ENCODE data around the gene SMYD3.

DNA sequence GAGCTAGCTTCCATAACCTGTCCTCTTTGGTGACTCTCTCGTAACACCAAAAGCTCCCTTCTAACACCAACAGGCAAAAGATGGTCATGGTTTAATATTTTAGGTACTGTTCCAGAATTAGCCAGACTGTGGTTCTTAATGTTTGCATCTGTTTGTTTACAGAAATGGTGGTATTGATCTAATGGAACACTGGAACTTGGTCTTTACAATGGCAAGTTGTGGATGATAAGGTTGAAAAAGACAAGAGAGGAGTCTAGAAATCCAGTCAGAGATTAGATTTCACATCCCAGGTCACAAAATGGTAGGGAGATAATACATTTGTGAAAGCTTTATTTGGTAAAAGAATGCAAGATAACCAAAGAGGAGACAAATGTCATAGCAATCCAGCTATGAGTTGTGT is 293.1 kb downstream of the SMYD3 start:
- TF ChIP-seq YY1 (IDR thresholded peaks at IDR 0.05; ENCODE audit: insufficient read depth, insufficient read length) (no peak), ZNF274 (IDR thresholded peaks at IDR 0.05; ENCODE audit: low read depth, low read length) (no peak)
